ENCODE results near the gene IL17RD. TPM values are rescaled to one million over a fixed set of nuclear protein-coding genes. Genes with fewer than 3 reads are reported as not detected.

Gene IL17RD
- total RNA-seq, 2 donors from 2014 or later: 1.3 to 2.3 TPM

- intact Hi-C loops (cut with DNase I): no loop called here
- no peaks in the 10 kb centered on the region for H3K9me3 ChIP-seq
Observed at GRCh38 chr3:57074135-57074534, 91.0 kb downstream of the IL17RD start.

DNA sequence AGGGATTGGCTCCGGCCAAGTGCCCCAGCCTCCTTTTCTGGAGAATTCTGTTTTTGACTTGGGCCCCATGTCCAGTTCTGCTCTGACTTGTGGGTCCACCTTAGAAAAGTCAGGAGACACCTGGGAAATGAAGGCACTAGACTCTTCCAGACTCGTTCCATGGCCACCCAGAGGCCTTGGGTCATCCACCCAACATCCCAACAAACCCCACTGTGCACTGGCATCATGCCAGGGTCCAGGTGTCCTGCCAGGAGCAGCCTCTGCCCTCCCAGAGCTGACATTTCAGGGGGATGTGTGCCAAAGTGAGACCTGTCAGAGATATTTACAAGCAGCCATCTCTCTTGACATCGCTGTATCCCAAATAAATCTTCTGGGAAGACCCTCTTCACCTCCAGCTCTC lies 91.5 kb downstream of the IL17RD start:
- Histone ChIP-seq H3K9me3 (no peaks in the 10 kb centered on the region), H3K4me3 (no peak overlapping the region), H3K4me1 (peaks cover 16% of the 10 kb centered on the region), H3K36me3 (replicated peaks in 1 of 2; ENCODE audit: insufficient read depth in 1 of 2, low read depth in 2 of 2) (no peaks in the 10 kb centered on the region), H3K27ac (no peak overlapping the region), H3K27me3 (no peaks in the 10 kb centered on the region)
- intact Hi-C loops (cut with DNase I): no loop called here
- no peak for DNase-seq
- 83 to 86% methylated on average over 2 to 3 of the region's 3 CpGs for WGBS, 2 donors
- ATAC-seq: no peak
- TF ChIP-seq POLR2A (IDR thresholded peaks at IDR 0.05): no peak

More at GRCh38 chr3:57074135-57074534, 91.0 kb downstream of the IL17RD start:
- Histone ChIP-seq H3K4me3 (no peak overlapping the region), H3K27ac (no peak overlapping the region), H3K4me1 (peaks cover 16% of the 10 kb centered on the region), H3K36me3 (replicated peaks in 1 of 2; ENCODE audit: insufficient read depth in 1 of 2, low read depth in 2 of 2) (no peaks in the 10 kb centered on the region), H3K27me3 (no peaks in the 10 kb centered on the region)
- WGBS, 2 donors: 87 to 90% methylated on average over 4 of the region's 4 CpGs
- TF ChIP-seq CTCF (IDR thresholded peaks at IDR 0.05) (no peak), POLR2A (IDR thresholded peaks at IDR 0.05) (no peak)
- no peak for DNase-seq
- ATAC-seq: no peak

DNA sequence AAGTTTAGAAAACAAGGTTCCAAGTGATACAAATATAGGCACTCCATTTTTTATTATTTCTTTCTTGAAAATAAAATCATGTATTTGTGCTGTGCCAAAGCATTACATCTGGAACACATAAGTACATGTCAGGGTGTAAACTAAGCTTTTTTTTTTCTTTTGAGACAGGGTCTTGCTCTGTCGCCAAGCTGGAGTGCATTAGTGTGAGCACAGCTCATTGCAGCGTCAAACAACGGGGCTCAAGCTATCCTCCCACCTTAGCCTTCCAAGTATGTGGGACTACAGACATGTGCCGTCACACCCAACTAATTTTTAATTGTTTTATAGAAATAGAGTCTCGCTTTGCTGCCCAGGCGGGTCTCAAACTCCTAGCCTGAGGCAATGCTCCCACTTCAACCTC lies 95.7 kb downstream of the IL17RD start:
- 76 to 91% methylated on average over 5 to 6 of the region's 6 CpGs for WGBS, 2 donors
- Histone ChIP-seq H3K4me1 (no peaks in the 10 kb centered on the region), H3K36me3 (replicated peaks in 1 of 2; ENCODE audit: insufficient read depth in 1 of 2, low read depth in 2 of 2) (no peaks in the 10 kb centered on the region), H3K27me3 (no peaks in the 10 kb centered on the region), H3K27ac (no peak overlapping the region), H3K9me3 (no peaks in the 10 kb centered on the region), H3K4me3 (no peak overlapping the region)
- ATAC-seq: no peak
- intact Hi-C loops (cut with DNase I): no loop called here
- no peak for TF ChIP-seq POLR2A (IDR thresholded peaks at IDR 0.05)
- TF ChIP-seq CTCF (IDR thresholded peaks at IDR 0.05): no peak
- DNase-seq: no peak

GRCh38 chr3:57068437-57069089 lies 96.6 kb downstream of the IL17RD start:
- ATAC-seq: peak; percentile 66
- Histone ChIP-seq H3K4me1 (no peaks in the 10 kb centered on the region), H3K9me3 (no peaks in the 10 kb centered on the region), H3K4me3 (no peak overlapping the region), H3K36me3 (replicated peaks in 1 of 2; ENCODE audit: insufficient read depth in 1 of 2, low read depth in 2 of 2) (no peaks in the 10 kb centered on the region), H3K27me3 (no peaks in the 10 kb centered on the region), H3K27ac (peak overlapping the region in 3 of 4 donors; percentile 9 to 59 (median 50))
- peak in 3 of 4 donors; percentile 16 to 53 (median 18) for DNase-seq
- WGBS, 2 donors: 58 to 64% methylated on average over 11 of the region's 11 CpGs
- intact Hi-C loops (cut with DNase I): no loop called here
- TF ChIP-seq POLR2A (IDR thresholded peaks at IDR 0.05) (no peak), CTCF (IDR thresholded peaks at IDR 0.05) (no peak)

GRCh38 chr3:57066471-57066870 lies 98.7 kb downstream of the IL17RD start:
- TF ChIP-seq POLR2A (IDR thresholded peaks at IDR 0.05): no peak
- TF ChIP-seq CTCF (IDR thresholded peaks at IDR 0.05): no peak
- H3K4me3 ChIP-seq: no peak overlapping the region
- WGBS, 2 donors: 94 to 96% methylated on average over 6 of the region's 6 CpGs
- no peaks in the 10 kb centered on the region for H3K9me3 ChIP-seq
- H3K27ac ChIP-seq: no peak overlapping the region
- DNase-seq (no peak), ATAC-seq (no peak)
- H3K36me3 ChIP-seq (replicated peaks in 1 of 2; ENCODE audit: insufficient read depth in 1 of 2, low read depth in 2 of 2): no peaks in the 10 kb centered on the region
- no peaks in the 10 kb centered on the region for H3K4me1 ChIP-seq
- H3K27me3 ChIP-seq: no peaks in the 10 kb centered on the region
- intact Hi-C loops (cut with DNase I): no loop called here
